ENCODE measurements around the gene DPM1.
A peak's percentile ranks its signal among the peaks of the same experiment; 100 is the strongest.

Gene DPM1

DNA sequence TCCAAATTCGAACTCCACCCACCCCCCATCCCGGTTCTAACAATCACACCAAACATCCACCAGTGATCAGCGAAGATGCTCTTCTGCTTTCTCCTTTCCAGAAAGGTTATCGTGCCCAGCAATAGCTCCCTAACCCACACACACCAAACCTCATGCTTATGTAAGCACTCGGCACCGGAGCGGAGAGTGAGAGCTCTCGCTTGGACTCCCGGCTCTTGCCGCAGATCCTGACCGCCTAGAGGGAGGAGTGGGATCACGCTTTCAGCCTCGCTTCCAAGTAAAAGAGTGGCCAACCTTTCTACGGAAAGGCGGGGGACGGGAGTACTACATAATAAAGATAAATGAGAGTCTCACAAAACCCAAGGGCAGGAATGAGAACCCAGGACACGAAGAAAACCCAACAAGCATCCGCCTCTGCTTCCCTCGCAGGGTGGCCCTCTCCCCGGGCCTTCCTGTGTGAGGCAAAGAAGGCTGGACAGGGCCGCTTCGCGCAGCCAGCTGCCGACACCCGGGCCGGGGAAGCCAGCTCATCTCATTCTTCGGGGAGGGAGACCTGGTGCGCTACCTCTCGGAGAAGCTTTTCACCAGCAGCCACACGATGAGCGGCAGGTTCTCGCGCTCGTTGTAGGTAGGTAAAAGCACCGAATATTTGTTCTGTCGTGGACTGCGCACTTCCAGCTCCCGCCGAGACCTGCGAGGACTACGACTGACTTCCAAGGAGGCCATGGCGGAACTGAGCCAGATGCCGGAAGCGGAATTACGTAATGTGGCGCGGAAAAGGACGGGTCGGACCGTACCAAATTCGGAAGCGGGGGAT lies at the start of gene DPM1:
Gene DPM1, minus strand, starts transcription at position 735 of the 817 bp plus-strand sequence. Its CDS starts 9 bp downstream, at position 726.
- DNase-seq, result peak; percentile 92 to 96

DNA sequence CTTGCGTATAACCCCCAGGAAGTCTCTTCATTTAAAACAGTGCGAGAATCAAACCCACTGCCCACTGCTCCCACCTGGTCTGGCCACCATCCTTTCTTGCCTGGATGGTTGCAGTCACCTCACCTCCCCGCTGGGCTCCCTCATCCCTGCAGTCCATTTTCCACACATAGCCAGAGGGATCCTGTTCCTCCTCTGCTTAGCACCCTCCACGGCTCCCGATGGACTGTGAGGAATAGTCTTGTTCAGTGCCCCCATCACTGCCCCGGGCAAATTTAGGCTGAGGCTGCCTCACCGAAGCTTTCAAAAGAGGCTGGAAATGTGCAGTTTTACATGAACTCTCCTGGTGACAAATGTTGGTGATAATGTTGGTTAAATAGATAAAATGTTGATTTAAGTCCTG lies 46.9 kb upstream of the DPM1 start:
- no peak for DNase-seq

DNA sequence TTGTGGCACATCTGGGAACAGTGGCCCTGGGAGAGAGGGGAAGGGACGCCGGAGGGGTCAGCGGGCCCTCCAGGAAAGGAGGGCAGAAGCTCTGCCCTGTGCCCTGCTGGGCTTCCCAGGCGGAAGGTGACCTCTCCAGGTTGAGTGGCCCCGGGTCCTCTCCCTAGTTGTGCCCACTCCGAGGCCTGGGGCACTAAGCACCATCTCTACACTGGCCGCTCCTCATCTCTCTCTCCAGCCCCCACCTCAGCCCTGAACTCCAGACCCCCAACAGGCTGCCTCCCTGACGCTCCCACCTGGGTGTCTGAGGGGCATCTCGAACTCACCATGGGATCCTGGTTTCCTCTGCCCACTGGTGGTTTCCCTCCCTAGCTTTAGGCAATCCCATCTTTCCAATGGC lies 46.4 kb upstream of the DPM1 start:
- DNase-seq, result no peak

DNA sequence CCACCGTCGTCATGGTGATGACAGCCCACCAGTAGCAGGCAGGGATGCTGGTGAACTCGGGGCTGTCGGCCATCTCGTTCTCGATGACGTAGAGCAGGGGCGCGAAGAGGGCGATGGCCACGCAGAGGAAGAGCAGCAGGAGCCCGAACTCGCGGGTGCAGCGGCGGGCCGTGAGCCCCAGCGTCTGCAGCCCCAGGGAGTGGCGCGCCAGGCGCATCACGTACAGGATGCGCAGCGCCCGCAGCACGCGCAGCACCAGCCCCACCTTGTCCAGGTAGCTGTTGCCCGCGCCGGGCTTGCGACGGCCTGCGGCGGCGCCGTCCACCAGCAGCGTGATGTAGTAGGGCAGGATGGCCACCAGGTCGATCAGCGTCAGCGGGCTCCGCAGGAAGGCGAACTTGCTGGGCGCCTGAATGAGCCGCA lies 46.0 kb upstream of the DPM1 start:
- DNase-seq, result no peak

DNA sequence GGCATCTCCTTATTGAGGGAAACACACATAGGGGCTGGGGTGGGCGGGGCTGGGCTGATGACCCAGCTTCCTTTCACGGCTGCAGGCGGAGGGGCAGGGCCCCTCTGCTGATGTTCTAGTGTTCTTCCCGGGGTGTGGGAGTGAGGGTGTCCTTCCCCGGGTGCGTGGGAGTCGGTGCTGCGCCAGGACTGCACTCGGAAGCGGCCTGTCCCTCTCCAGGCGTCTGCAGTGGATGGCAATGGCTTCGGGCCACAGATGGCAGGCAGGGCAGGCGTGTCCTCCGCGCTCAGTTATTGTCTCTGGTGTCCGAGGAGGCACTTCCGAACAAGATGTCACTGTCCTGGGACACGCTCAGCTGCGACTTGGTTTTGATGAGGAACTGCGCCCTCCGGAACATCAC lies 45.4 kb upstream of the DPM1 start:
- DNase-seq, result peak in 1 of 2 experiments; percentile 43

DNA sequence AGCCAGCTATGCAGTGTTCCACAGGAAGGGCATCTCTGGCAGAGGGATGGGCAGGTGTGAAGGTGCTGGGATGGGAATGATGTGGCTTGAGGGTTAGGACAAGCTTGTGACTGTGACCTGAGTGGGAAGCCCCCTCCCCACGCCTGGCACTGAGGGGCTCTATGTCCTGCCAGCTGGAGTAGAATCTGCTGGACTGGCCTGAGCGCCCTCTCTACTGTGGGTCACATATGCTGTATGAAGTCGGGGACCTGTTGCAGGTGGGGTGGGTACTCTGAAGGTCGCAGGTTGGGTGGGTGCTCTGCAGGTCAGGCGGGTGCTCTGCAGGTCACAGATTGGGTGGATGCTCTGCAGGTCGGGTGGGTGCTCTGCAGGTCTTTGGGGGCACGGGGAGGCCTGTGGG lies 44.3 kb upstream of the DPM1 start:
- no peak for DNase-seq

DNA sequence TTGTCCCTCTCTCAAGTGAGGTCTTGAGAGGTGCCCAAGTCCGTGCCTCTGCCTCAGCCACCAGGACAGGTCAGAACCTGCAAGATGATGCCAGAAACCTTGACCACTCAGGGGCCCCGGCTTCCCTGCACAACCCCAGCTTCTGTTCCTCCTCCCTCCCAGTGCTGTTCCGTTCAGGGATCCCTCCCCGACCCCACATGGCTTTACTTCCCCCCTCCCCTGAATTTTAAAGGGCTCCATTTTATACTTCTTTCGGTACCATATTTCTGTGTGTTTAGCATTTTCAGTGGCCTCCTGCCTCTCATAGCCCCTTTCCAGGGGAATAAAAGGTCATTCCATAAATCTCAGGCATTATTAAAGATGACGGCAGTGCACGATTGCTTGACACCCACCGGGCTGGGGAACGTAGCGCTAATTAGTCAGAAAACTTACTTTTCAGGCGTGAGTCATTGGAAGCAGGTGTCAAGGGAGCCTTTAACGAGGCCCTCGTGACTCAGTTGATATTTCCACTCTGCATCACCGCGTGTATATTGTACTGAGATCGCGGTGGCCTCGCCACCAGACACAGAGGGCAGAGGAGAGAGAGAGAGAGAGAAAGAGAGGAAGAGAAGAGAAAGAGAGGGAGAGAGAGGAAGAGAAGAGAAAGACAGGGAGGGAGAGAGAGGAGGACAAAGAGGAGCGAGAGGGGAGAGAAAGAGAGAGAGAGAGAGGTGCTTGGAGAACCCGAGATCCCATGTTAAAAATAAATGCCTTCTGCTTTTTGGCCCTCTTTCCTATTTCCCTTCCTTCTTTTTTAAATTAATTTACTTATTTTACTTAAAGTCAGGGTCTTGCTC lies 43.3 kb upstream of the DPM1 start:
- no peak for DNase-seq

DNA sequence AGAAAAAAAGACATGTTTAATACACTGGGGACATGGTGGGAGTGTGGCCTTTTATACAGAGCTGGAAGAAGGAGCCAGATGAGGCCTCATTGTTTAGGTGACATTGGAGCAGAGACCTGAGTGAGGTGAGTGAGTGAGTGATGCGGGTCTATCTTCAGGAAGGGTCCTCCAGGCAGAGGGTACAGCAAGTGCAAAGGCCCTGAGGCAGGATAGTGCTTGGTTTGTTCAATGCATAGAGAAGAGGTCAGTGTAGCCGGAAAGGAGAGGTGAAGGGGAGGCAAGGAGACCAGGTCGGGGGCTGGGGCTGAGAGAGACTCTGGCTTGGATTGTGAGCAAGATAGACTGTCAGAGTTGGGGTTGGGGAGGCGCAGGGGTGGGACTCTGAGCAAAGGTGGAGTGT lies 41.0 kb upstream of the DPM1 start:
- DNase-seq, result no peak

DNA sequence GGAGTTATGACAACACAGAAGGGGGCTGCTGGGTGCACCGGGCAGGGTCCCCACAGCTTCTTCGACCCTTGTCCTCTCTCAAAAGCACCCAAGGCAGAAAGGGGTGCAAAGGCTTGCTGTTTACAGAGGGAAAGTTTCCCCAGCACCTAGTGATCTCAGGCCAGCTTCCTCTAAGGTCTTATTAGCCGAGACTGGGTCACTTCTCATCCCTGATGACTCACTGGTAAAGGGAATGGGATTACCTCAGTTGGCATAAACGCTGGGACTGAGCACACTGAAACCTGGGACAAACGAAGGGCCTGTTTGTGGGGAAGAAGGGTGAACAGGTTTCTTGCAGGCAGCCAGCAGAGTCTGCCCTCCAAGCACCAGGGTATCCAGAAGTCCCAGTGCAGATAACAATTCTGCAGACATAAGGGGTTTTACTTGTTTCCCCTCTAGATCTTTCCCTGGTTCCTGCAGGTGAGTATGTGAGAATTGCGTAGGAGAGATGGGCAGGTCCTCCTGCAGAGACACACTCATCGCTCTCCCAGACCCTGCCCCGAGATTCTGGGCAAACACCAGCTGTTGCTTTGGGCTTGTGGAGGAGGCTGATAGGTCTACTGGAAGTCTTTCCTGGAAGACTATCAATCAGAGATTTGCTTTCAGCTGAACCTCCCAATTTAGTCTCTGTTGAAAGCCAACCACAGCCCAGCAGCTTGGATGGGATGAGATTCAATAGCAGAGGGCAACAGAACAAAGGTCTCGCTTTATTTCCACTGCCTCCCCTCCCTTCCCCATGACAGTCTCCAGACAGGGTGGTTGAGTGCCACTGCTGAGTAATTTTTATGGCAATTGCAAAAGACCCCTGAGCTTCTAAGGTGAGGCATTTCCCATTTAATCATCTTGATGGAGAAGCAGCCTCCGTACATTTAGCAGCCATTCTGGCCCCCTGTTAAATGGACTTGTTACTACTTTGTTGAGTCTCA lies 38.9 kb upstream of the DPM1 start:
- DNase-seq, result no peak

DNA sequence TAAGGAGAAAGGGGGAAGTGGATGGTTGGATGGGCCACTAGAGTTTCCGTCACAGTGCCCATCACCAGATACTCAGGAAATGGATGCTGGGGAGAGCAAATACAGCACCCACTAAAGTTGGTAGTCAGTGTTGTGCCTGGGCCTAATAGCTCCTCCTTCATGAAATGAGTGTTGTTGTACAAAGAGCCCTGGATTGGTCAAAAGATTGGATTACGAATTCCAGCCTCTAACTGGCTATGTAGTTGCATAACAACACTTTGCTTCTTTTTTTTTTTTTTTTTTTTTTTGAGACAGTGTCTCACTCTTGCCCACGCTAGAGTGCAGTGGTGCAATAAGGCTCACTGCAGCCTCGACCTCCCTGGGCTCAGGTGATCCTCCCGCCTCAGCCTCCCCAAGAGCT lies 37.2 kb upstream of the DPM1 start:
- DNase-seq, result no peak

DNA sequence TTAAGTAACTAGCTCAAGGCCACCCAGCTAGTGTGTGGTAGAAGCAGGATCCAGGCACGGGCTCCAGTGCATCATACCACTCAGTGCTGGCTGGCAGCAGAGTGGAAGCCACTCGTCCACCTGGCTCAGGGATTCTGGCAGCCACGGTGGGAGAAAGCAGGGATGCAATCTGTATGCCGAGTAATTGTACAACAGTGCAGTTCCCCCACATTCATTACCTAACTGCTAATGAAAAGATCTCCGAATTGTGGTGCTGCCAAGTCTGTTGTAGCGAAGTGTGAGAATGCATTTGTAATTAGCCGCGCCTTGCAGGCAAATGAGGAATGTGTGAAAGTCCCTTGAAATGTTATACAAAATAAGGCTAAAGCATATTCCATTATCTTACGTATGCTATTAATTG lies 35.5 kb upstream of the DPM1 start:
- DNase-seq, result no peak

DNA sequence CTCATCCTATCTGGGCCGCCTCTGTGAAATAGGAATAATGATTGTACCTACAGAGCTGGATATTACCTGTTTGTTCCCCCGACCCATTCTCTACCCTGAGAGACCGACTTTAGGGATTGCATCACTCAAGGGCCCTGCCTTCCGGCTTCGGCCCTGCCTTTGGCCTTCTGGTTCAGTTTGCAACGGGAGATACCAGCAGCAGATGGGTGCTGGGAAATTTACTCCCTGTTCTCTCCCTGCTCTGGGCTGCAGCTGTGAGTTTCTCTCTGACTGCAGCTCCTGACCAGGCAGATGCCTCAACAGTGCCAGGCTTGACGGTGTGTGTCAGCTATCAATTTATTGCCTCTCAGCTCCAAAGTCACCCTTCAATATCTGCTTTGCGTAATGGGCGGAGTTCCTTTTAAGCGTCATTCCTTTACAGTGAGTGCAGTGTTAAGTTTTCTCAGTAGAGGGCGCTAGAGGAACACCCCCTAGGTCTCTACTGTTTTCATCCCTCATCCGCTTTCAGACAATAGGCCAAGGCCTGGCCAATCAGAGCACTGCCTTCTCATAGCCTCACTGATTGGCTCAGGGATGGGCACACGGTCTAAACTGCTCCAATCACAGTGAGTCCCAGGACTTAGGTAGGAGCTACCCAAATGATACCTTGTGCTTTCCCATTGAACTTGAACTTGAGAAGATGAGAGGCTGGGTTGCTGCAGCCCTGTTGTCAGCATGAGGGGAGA lies 34.6 kb upstream of the DPM1 start:
- peak; percentile 87 to 88 for DNase-seq

DNA sequence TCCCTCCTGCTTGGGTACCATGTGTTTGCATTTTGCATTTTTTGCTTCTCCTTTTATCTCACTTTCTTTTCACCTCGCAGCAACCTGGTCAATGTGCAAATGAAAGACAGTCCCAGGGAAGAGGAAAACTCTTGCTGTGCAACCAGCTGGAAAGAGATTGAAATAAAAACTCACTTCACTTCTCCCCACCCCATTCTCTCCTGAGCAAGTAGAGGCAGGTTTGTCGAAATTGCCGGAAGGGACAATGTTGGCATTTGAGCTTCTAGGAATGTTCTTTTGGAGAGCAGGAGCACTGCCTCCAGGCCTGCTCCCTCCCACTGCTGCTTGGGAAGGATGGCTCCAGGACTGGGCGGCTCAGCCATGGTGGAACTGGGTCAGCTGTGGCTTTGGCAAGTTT lies 34.0 kb upstream of the DPM1 start:
- no peak for DNase-seq

DNA sequence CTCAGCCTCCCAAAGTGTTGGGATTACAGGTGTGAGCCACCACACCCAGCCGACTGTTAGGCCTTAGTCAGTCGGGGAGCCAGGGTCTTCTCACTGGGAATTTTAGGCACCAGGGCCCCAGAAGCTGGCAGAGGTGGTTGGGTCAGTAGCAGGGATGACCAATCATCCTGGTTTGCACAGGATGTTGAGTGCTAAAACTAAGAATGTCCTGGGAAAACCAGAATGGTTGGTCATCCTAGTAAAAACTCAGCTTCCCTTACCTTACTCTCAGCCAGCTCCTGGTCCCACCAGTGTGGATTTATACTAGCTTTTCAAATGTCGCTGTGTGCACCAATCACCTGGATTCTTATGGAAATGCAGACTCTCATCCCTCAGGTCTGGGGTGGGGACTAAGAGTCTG lies 32.7 kb upstream of the DPM1 start:
- DNase-seq, result no peak

DNA sequence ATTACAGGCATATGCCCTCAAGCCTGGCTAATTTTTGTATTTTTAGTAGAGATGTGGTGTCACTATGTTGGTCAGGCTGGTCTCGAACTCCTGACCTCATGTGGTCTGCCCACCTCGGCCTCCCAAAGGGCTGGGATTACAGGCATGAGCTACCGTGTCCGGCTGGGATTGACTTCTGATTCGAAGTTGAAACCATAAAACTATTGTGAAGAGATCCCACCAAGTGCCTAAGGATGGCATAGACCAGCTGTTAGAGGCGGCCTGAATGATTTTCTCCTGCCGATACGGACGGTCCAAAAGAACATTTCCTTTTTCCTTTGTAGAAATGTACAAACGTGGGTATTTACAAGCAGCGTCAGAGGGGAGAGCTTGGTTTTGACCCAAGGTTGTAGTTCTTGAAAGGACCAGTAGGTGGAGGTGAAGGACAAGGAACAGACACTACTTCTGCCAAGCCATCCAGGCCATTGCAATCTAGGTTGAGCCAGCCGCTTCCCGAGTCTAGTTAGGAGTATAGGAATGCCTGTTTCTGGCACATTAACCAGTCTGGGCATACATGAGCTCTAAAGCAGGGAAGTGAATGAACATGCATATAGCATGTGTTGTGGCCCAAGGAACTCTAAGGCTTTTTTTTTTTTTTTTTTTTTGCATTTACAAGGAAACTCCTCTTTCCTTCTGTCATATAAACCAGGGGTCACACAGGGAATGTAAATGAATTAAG lies 29.3 kb upstream of the DPM1 start:
- DNase-seq, result peak; percentile 83 to 93

DNA sequence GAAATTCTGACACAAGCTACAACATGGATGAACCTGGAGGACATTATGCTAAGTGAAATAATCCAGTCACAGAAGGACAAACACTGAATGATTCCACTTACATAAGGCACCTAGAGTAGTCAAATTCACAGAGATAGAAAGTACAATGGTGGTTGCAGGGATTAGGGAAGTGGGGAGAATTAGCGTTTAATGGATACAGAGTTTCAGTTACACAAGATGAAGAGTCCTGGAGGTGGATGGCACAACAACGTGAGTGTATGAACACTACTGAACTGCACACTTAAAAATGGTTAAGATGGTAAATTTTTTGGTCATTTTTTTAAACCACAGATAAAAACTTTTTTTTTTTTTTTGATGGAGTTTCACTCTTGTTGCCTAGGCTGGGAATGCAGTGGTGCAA lies 25.0 kb upstream of the DPM1 start:
- DNase-seq, result no peak

DNA sequence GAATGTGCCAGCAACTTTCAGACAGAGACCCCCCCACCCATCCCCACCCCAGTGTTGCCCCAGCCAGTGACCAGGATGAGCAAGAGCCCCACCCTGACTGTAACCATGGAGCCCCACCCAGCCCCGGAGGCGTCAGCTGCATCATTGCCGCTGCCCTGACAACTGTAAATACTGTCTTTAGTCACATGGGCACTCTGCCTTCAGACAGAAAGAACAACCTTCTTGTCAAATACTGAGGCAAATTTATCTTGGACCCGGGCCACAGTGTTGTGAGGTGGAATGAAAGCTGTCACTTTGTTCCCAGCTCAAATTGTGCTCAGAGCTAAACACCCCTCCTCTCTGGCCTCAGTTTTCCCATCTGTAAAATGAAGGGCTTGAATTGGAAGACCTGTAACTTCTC lies 24.0 kb upstream of the DPM1 start:
- DNase-seq, result peak in 1 of 2 experiments; percentile 30

DNA sequence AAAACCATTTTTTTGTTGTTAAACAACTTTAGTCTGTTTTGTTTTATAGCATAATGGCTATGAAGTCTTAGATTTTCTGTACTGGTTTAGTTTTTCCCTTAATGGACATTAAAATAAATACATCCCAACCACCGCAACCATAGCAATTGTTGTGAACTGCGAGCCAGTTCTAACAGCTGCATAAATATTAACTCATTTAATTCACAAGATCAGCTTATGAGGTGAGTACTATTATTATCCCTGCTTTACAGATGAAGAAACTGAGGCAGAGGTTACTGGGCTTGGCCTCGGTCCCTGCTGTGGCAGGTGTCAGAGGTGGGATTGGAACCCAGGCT lies 23.3 kb upstream of the DPM1 start:
- no peak for DNase-seq

DNA sequence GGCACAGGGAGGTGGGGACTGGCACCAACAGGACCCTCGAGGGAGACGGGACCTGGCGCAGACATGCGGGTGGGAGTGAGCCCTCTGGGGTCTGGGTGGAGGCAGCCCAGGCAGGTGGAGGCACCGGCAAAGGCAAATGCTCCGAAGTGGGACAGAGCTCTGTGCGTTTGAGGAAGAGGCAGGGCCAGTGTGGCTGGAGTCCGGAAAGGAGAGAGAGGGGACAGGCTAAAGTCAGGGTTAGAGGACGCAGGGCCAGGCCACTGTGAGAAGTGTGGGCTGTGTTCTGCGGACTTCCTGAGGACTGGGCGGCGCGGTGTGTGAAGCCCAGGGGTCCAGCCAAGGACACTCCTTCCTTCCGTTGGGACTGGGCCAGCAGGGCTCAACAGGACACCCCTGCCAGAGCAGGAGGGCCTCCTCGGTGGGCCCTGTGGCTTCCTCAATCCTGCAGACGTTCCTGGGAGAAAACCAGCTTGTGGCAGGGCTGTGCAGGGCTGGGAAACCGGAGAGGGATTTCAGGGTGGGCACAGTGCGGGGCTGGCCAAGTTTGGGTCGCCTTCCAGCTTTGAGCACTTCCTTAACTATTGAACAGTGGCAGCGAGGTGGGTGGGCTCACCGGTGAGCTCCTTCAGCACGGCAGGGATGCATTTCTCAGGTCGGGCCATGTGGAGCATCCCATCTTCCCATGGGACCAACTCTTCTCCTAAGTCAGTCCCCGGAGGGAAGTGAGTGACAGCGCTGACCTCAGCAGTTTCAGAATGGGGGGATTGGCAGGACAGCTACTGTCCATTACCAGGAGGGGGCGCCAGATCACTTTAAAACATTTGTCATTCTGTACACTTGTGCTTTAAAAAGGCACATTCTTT lies 22.8 kb upstream of the DPM1 start:
- DNase-seq, result peak; percentile 26 to 87

DNA sequence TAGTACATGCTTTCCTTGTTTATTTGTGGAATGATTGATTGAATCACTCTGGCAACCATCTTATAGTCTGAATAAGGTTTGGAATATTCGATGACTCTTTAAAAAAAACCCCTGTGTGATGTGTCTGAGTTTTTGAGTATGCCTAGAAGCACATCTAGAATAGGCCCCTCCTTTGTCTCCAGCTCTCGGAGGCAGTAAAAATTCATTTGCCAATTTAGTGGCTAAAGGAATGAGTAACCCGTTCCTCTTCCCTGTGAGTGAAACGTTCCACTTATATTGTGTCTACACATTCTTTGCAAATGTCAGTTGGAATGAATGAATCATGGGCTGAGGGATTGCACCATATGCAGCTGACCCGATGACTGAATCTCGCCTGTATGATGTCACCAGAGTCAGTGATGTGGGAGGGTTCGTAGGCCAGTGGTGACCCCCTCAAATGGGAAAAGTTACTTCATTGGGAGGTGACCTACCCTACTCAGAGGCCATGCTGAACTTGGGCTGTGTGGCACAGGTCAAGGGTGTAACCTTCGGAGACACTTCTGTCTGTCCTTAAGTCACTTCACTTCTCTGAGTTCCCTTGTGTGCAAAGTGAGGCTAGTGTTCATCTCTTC lies 21.8 kb upstream of the DPM1 start:
- no peak for DNase-seq

All from NCI-H526 (cell line).